Calu3 (cell line): ENCODE measurements around the gene FBXW8. TPM values are rescaled to one million over a fixed set of nuclear protein-coding genes. Genes with fewer than 3 reads are reported as not detected.

Experiments used
- BruUV-seq: library from RNA; stranded (reverse); fragments of 400-500 nt; replicated peaks from 2 replicates; lab custom pipeline; 2021; lab: Mats Ljungman, UMichigan
- CTCF ChIA-PET: fragments of 300-600 bp; sonication (Branson Sonifier 250); formaldehyde crosslinking; loops from one replicate; lab custom pipeline; 2022; ENCODE audit warnings: antibody characterized with exemption; lab: Charles Lee
- DNase-seq: peaks from one replicate; pipeline ENCODE4 v3.0.0; 2022
- H3K27ac Mint-ChIP-seq: one replicate; pipeline ENCODE4 v1.8.0; 2022; ENCODE audit warnings: mixed read lengths; ENCODE audit not compliant: unreplicated experiment
- H3K27me3 Mint-ChIP-seq: one replicate; pipeline ENCODE4 v1.8.0; 2022; ENCODE audit warnings: mixed read lengths; ENCODE audit not compliant: unreplicated experiment
- H3K36me3 Mint-ChIP-seq: one replicate; pipeline ENCODE4 v1.8.0; 2022; ENCODE audit warnings: mild to moderate bottlenecking, moderate library complexity, mixed read lengths; ENCODE audit not compliant: insufficient read depth, unreplicated experiment
- H3K4me1 Mint-ChIP-seq: one replicate; pipeline ENCODE4 v1.8.0; 2022; ENCODE audit warnings: mild to moderate bottlenecking, low read depth, mixed read lengths; ENCODE audit not compliant: unreplicated experiment
- H3K4me3 Mint-ChIP-seq: one replicate; pipeline ENCODE4 v1.8.0; 2022; ENCODE audit warnings: mild to moderate bottlenecking, low read depth, moderate library complexity, mixed read lengths; ENCODE audit not compliant: unreplicated experiment
- H3K9me3 Mint-ChIP-seq: one replicate; pipeline ENCODE4 v1.8.0; 2022; ENCODE audit warnings: low read depth, mixed read lengths; ENCODE audit not compliant: unreplicated experiment
- CTCF ChIP-seq: fragments of 200-600 bp; IDR thresholded peaks from one replicate; pipeline ENCODE4 v1.8.0; 2022; ENCODE audit warnings: antibody characterized with exemption; ENCODE audit not compliant: unreplicated experiment
- intact Hi-C: fragments of 100-400 bp; cut with micrococcal nuclease; formaldehyde crosslinking; loops from one replicate; pipeline ENCODE4 v1.10.0; 2022; ENCODE audit not compliant: unreplicated experiment
- total RNA-seq: library from RNA; stranded (reverse); gene quantifications from 2 replicates; pipeline ENCODE4 v1.2.3, GENCODE V29; 2022

FBXW8 gene
- total RNA-seq, 1 experiment from 2014 or later: 18.2 TPM

GRCh38 chr12:116927244-116927940 lies 16.6 kb downstream of the FBXW8 start:
- CTCF ChIA-PET: no interaction called here

GRCh38 chr12:116928504-116928903 lies 17.8 kb downstream of the FBXW8 start:
- H3K27ac Mint-ChIP-seq: no peak overlapping the region
- H3K27me3 Mint-ChIP-seq: no peaks in the 10 kb centered on the region
- CTCF ChIA-PET: no interaction called here
- no peaks in the 10 kb centered on the region for H3K9me3 Mint-ChIP-seq
- peaks cover 21% of the 10 kb centered on the region for H3K36me3 Mint-ChIP-seq
- DNase-seq: no peak
- intact Hi-C loops: no loop called here
- no TSS peak for BruUV-seq
- H3K4me3 Mint-ChIP-seq: no peak overlapping the region
- no peak for TF ChIP-seq CTCF
- H3K4me1 Mint-ChIP-seq: peaks cover 17% of the 10 kb centered on the region

More at GRCh38 chr12:116927244-116927940, 16.6 kb downstream of the FBXW8 start:
- Mint-ChIP-seq H3K4me1 (peaks cover 17% of the 10 kb centered on the region), H3K27ac (no peak overlapping the region), H3K4me3 (no peak overlapping the region), H3K36me3 (peaks cover 29% of the 10 kb centered on the region), H3K9me3 (no peaks in the 10 kb centered on the region), H3K27me3 (no peaks in the 10 kb centered on the region)
- DNase-seq: no peak
- no TSS peak for BruUV-seq
- intact Hi-C loops: no loop called here
- TF ChIP-seq CTCF: no peak

GRCh38 chr12:116929885-116930284 lies 19.1 kb downstream of the FBXW8 start:
- BruUV-seq: no TSS peak
- no peaks in the 10 kb centered on the region for H3K27me3 Mint-ChIP-seq
- no peaks in the 10 kb centered on the region for H3K9me3 Mint-ChIP-seq
- CTCF ChIA-PET: no interaction called here
- H3K4me1 Mint-ChIP-seq: peaks cover 7% of the 10 kb centered on the region
- H3K4me3 Mint-ChIP-seq: no peak overlapping the region
- DNase-seq: no peak
- intact Hi-C loops: no loop called here
- H3K27ac Mint-ChIP-seq: no peak overlapping the region
- no peak for TF ChIP-seq CTCF
- H3K36me3 Mint-ChIP-seq: peaks cover 19% of the 10 kb centered on the region

GRCh38 chr12:116931665-116932064 lies 20.9 kb downstream of the FBXW8 start:
- no peaks in the 10 kb centered on the region for H3K27me3 Mint-ChIP-seq
- H3K9me3 Mint-ChIP-seq: no peaks in the 10 kb centered on the region
- intact Hi-C loops: no loop called here
- peaks cover 14% of the 10 kb centered on the region for H3K36me3 Mint-ChIP-seq
- no peak for DNase-seq
- BruUV-seq: no TSS peak
- no peak for TF ChIP-seq CTCF
- H3K4me3 Mint-ChIP-seq: no peak overlapping the region
- H3K4me1 Mint-ChIP-seq: no peaks in the 10 kb centered on the region
- CTCF ChIA-PET: no interaction called here
- no peak overlapping the region for H3K27ac Mint-ChIP-seq
